Vagina (tissue), 2 donors: ENCODE results near the gene URI1. TPM values are rescaled to one million over a fixed set of nuclear protein-coding genes. Genes with fewer than 3 reads are reported as not detected.

Source experiments
- DNase-seq, 2 donors: peaks; one replicate each; pipeline ENCODE4 v3.0.0-alpha.2; 2017; ENCODE audit errors: extremely low spot score in 2 of 2
- H3K27ac ChIP-seq: fragments of 200-600 bp; sonication (generic); one replicate; pipeline ENCODE4 v1.5.1; 2019
- H3K27me3 ChIP-seq: fragments of 200-600 bp; sonication (generic); one replicate; pipeline ENCODE4 v1.5.1; 2019
- H3K36me3 ChIP-seq, 2 donors: fragments of 200-600 bp; sonication (generic); one replicate each; pipeline ENCODE4 v1.5.1; 2017 to 2019
- H3K4me1 ChIP-seq: fragments of 200-600 bp; sonication (generic); one replicate; pipeline ENCODE4 v1.5.1; 2019
- H3K4me3 ChIP-seq, 2 donors: fragments of 200-600 bp; sonication (generic); 1 replicate in 1 of 2; 2 replicates in 1 of 2; pipeline ENCODE4 v1.5.1; 2016 to 2019
- H3K9me3 ChIP-seq: fragments of 200-600 bp; sonication (generic); one replicate; pipeline ENCODE4 v1.5.1; 2019
- POLR2A ChIP-seq, 2 donors: fragments of 450-650 bp; IDR thresholded peaks; one replicate each; pipeline ENCODE4 v1.6.1; 2017; ENCODE audit warnings: antibody characterized with exemption in 2 of 2, mild to moderate bottlenecking in 2 of 2, moderate library complexity in 2 of 2
- POLR2AphosphoS5 ChIP-seq, 2 donors: sonication (generic); formaldehyde crosslinking; IDR thresholded peaks; one replicate each; pipeline ENCODE4 v1.9.0; 2017; ENCODE audit warnings: antibody characterized with exemption in 2 of 2, mild to moderate bottlenecking in 2 of 2, low read depth in 1 of 2; ENCODE audit not compliant: insufficient read depth in 1 of 2
- intact Hi-C: fragments of 100-400 bp; cut with DNase I; formaldehyde crosslinking; loops from one replicate; pipeline ENCODE4 v1.15.1; 2023
- total RNA-seq: library from RNA; depleted of rRNA; stranded (reverse); fragments of >200 nt; gene quantifications from one replicate; pipeline ENCODE4 v1.2.3, GENCODE V29; 2016
- TF ChIP-seq, protein P1 (sequence below), 3 experiments: fragments of 450-650 bp in 2 of 3; fragments of 200-600 bp in 1 of 3; sonication (generic) in 1 of 3; IDR thresholded peaks; one replicate each; pipeline ENCODE4 v1.5.1; 2017 to 2019; ENCODE audit warnings: antibody characterized with exemption in 3 of 3, mild to moderate bottlenecking in 2 of 3, moderate library complexity in 2 of 3

The URI1 gene
- total RNA-seq, 1 donor from 2014 or later, result 39.8 TPM

DNA sequence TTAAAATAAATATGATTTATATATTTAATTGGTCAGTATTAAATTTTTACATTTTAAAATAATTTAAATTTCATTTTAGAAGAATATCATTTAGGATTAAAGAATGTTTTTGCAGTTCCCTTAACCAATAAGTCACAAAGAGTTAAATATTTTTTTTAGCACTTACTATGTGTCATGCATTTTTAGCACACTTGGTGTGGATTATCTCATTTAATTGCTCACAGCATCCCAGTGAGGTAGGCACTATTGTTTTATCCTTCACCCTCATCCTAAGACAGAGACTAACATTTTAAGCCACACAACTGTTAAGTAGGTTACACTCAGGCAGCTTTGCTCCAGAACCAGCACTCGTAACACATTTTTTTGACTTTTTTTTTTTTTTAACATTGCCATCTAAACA, 78.2 kb downstream of the URI1 start:
- no peak overlapping the region for H3K27ac ChIP-seq
- intact Hi-C loops, result no loop called here
- H3K36me3 ChIP-seq, result peaks cover 0 to 13% of the 10 kb centered on the region in 2 donors
- TF ChIP-seq, protein P1, sequence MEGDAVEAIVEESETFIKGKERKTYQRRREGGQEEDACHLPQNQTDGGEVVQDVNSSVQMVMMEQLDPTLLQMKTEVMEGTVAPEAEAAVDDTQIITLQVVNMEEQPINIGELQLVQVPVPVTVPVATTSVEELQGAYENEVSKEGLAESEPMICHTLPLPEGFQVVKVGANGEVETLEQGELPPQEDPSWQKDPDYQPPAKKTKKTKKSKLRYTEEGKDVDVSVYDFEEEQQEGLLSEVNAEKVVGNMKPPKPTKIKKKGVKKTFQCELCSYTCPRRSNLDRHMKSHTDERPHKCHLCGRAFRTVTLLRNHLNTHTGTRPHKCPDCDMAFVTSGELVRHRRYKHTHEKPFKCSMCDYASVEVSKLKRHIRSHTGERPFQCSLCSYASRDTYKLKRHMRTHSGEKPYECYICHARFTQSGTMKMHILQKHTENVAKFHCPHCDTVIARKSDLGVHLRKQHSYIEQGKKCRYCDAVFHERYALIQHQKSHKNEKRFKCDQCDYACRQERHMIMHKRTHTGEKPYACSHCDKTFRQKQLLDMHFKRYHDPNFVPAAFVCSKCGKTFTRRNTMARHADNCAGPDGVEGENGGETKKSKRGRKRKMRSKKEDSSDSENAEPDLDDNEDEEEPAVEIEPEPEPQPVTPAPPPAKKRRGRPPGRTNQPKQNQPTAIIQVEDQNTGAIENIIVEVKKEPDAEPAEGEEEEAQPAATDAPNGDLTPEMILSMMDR (IDR thresholded peaks at IDR 0.05), result no peak
- TF ChIP-seq POLR2AphosphoS5 (IDR thresholded peaks at IDR 0.05; ENCODE audit: insufficient read depth in 1 of 2, low read depth in 1 of 2) (no peak), POLR2A (IDR thresholded peaks at IDR 0.05) (no peak)
- no peaks in the 10 kb centered on the region for H3K9me3 ChIP-seq
- H3K4me3 ChIP-seq, result no peak overlapping the region
- no peaks in the 10 kb centered on the region for H3K4me1 ChIP-seq
- DNase-seq, result no peak
- H3K27me3 ChIP-seq, result no peaks in the 10 kb centered on the region

DNA sequence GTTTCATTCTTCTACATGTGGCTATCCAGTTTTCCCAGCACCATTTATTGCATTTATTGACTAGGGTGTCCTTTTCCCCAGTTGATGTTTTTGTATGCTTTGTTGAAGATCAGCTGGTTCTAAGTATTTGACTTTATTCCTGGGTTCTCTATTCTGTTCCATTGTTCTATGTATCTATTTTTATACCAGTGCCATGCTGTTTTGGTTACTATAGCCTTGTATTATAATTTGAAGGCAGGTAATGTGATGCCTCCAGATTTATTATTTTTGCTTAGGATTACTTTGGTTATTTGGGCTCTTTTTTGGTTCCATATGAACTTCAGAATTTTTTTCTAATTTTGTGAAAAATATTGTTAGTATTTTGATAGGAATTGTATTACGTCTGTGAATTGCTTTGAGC, 80.6 kb downstream of the URI1 start:
- intact Hi-C loops, result no loop called here
- H3K27ac ChIP-seq, result no peak overlapping the region
- H3K9me3 ChIP-seq, result no peaks in the 10 kb centered on the region
- H3K4me1 ChIP-seq, result no peaks in the 10 kb centered on the region
- no peak overlapping the region for H3K4me3 ChIP-seq
- no peaks in the 10 kb centered on the region for H3K27me3 ChIP-seq
- TF ChIP-seq, protein P1 (IDR thresholded peaks at IDR 0.05), result no peak
- TF ChIP-seq POLR2AphosphoS5 (IDR thresholded peaks at IDR 0.05; ENCODE audit: insufficient read depth in 1 of 2, low read depth in 1 of 2) (no peak), POLR2A (IDR thresholded peaks at IDR 0.05) (no peak)
- H3K36me3 ChIP-seq, result peaks cover 0 to 7% of the 10 kb centered on the region in 2 donors
- DNase-seq, result no peak

DNA sequence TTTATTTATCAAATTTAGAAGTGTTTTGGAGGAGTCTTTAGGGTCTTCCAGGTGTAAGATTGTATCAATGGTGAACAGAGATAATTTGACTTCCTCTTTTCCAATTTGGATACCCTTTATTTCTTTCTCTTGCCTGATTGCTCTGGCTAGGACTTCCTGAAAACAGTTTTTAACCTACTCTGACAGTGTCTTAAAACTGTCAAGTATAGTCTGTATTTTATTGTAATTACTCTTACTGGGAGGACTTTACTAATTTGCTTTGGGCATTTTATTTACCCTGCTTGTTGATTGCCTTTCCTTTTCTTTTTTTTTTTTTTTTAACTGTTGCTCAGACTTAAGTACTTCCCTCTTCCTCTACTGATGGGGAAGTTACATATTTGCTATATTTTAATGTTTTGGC, 81.3 kb downstream of the URI1 start:
- Histone ChIP-seq H3K36me3 (peaks cover 0 to 7% of the 10 kb centered on the region in 2 donors), H3K9me3 (no peaks in the 10 kb centered on the region), H3K4me1 (no peaks in the 10 kb centered on the region), H3K27ac (no peak overlapping the region), H3K27me3 (no peaks in the 10 kb centered on the region), H3K4me3 (no peak overlapping the region)
- no peak for TF ChIP-seq POLR2A (IDR thresholded peaks at IDR 0.05)
- TF ChIP-seq, protein P1 (IDR thresholded peaks at IDR 0.05), result no peak
- TF ChIP-seq POLR2AphosphoS5 (IDR thresholded peaks at IDR 0.05; ENCODE audit: insufficient read depth in 1 of 2, low read depth in 1 of 2), result no peak
- intact Hi-C loops, result no loop called here
- no peak for DNase-seq

DNA sequence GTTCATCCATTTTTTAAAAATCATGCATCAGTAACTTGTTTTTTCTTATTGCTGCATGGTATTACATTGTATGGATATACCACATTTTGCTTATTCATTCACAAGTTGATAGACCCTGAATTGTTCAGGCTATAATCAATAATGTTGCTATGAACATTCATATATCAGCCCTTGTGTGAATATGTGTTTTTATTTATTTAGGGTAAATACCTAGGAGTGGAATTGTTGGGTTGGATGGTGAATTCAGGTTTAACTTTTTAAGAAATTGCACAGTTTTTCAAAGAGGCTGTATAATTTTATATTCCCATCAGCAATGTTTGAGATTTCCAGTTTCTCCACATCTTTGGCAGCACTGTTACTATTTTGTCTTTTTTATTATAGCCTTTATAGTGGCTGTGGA, 82.1 kb downstream of the URI1 start:
- Histone ChIP-seq H3K36me3 (peaks cover 0 to under 1% of the 10 kb centered on the region in 2 donors), H3K27ac (no peak overlapping the region), H3K9me3 (no peaks in the 10 kb centered on the region), H3K4me3 (no peak overlapping the region), H3K27me3 (no peaks in the 10 kb centered on the region), H3K4me1 (no peaks in the 10 kb centered on the region)
- intact Hi-C loops, result no loop called here
- DNase-seq, result no peak
- TF ChIP-seq POLR2A (IDR thresholded peaks at IDR 0.05) (no peak), POLR2AphosphoS5 (IDR thresholded peaks at IDR 0.05; ENCODE audit: insufficient read depth in 1 of 2, low read depth in 1 of 2) (no peak)
- TF ChIP-seq, protein P1 (IDR thresholded peaks at IDR 0.05), result no peak

DNA sequence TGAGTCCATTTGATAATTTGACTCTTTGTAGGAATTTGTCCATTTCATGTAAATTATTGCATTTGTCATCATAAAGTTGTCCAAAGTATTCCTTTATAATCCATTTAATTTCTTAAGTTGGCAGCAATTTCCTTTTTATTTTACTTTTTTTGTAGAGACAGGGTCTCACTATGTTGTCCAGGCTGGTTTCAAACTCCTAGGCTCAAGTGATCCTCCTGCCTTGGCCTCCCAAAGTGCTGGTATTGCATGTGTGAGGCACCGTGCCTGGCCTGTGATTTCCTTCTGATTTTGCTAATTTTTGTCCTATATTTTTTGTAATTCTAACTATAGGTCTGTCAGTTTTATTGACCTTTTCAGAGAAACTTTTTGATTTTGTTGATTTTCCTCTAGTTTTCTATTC, 84.9 kb downstream of the URI1 start:
- no peak overlapping the region for H3K27ac ChIP-seq
- no peaks in the 10 kb centered on the region for H3K4me1 ChIP-seq
- H3K9me3 ChIP-seq, result no peaks in the 10 kb centered on the region
- no peak for TF ChIP-seq POLR2A (IDR thresholded peaks at IDR 0.05)
- no peak for TF ChIP-seq POLR2AphosphoS5 (IDR thresholded peaks at IDR 0.05; ENCODE audit: insufficient read depth in 1 of 2, low read depth in 1 of 2)
- TF ChIP-seq, protein P1 (IDR thresholded peaks at IDR 0.05), result no peak
- no peaks in the 10 kb centered on the region for H3K27me3 ChIP-seq
- intact Hi-C loops, result no loop called here
- DNase-seq, result no peak
- no peak overlapping the region for H3K4me3 ChIP-seq
- H3K36me3 ChIP-seq, result peaks cover 0 to 19% of the 10 kb centered on the region in 2 donors
